SK-N-MC (cell line): Measurements from ENCODE around the gene HAGH.
"Not testable (repeated sequence)": the region's sequence is repeated elsewhere in the genome, so short reads cannot be mapped to it uniquely, and the experiment has no call there.

Source experiments
- DNase-seq: peaks from one replicate; pipeline ENCODE4 v3.0.0-alpha.2; 2011; ENCODE audit warnings: low read depth, low spot score
- H3K27ac ChIP-seq: fragments of 200-600 bp; sonication (generic); 2 replicates; pipeline ENCODE4 v1.5.1; 2016; ENCODE audit warnings: mixed run types
- H3K36me3 ChIP-seq: fragments of 200-600 bp; sonication (generic); 2 replicates; pipeline ENCODE4 v1.6.1; 2017; ENCODE audit warnings: antibody characterized with exemption, low read length, mixed read lengths; ENCODE audit not compliant: insufficient read depth
- H3K4me3 ChIP-seq: fragments of 200-600 bp; sonication (generic); 2 replicates; pipeline ENCODE4 v1.5.1; 2016
- H3K9ac ChIP-seq: fragments of 200-600 bp; sonication (generic); 2 replicates; pipeline ENCODE4 v1.8.0; 2017; ENCODE audit warnings: mixed run types, mixed read lengths; ENCODE audit not compliant: insufficient read length
- H3K9me3 ChIP-seq: fragments of 200-600 bp; sonication (generic); 2 replicates; pipeline ENCODE4 v1.6.1; 2017; ENCODE audit warnings: low read depth, mild to moderate bottlenecking, antibody characterized with exemption, low read length, moderate library complexity, mixed read lengths
- EZH2 ChIP-seq: fragments of 200-600 bp; sonication (generic); IDR thresholded peaks from one replicate; pipeline ENCODE4 v1.6.1; 2017; ENCODE audit warnings: antibody characterized with exemption
- FOXP2 ChIP-seq: optimal IDR thresholded peaks from 2 replicates; pipeline ENCODE3; 2011; ENCODE audit warnings: mild to moderate bottlenecking, moderate library complexity; ENCODE audit not compliant: insufficient read depth; ENCODE audit errors: extremely low read length, control extremely low read depth
- POLR2AphosphoS5 ChIP-seq: IDR thresholded peaks from 2 replicates; pipeline ENCODE4 v1.6.1; 2012; ENCODE audit warnings: mild to moderate bottlenecking, low read depth, low read length, borderline replicate concordance

Gene HAGH

DNA sequence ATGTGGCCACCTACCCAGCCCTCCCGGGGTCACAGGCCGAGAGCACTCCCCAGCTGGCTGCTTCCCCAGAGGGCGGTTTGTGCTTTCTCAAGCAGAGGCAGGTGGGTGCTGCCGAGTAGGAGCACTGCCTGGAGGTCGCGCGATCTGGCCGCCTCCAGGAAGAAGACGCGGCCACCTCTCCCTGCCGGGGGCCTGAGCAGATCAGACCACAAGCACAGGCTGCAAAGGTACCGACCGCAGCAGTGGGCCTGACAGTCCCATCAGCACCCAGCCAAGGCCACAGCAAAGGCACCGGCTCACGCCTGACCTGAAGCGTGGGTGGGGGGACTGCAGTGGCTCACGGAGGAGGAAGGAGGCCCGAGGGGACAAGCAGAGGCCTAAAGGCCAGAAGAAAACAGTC lies 17.9 kb downstream of the HAGH start:
- Histone ChIP-seq H3K36me3 (no peaks in the 10 kb centered on the region), H3K9me3 (no peaks in the 10 kb centered on the region), H3K4me3 (no peak overlapping the region), H3K9ac (no peak overlapping the region), H3K27ac (no peak overlapping the region)
- no peak for DNase-seq
- no peak for TF ChIP-seq POLR2AphosphoS5
- TF ChIP-seq FOXP2 = no peak
- TF ChIP-seq EZH2 = no peak

DNA sequence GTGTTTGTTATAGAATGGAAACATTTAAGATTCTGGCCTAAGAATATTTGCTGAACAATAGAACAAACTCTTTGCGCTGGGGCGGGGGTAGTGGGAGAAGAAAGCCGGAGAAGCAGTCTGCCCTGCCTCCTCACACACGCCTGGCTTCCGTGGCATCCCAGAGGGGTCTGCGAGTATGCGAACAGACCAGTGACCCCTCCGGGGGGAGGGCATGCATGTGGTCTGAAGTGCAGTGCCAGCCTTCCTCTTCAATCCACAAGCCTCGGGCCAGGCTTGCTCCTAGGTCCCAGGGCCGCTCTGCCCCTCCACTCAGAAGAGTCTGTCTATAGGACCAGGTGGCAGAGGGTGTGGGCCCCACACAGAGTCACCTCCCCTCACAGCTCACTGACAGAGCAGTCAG lies 19.0 kb downstream of the HAGH start:
- Histone ChIP-seq H3K9ac (no peak overlapping the region), H3K36me3 (no peaks in the 10 kb centered on the region), H3K4me3 (no peak overlapping the region), H3K9me3 (no peaks in the 10 kb centered on the region), H3K27ac (no peak overlapping the region)
- TF ChIP-seq FOXP2 (no peak), POLR2AphosphoS5 (no peak), EZH2 (no peak)
- no peak for DNase-seq

DNA sequence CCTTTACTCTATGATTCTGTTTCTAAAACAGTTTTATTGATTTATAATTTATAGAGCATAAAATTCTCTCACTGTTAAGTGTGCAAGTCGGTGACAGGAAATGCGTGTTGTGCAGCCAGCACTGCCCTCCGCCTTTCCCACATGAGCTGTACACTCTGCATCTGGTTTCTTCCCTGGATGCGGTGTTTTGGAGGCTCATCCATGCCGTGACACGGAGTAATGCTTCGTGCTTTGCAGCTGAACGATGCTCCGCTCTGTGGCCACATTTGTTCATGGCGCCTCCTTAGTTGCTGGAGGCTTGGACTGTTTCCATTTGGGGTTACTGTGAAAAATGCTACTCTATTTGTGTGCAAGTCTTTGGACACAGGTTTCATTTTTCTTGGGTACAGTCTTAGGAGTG lies 25.9 kb downstream of the HAGH start:
- TF ChIP-seq EZH2 = no peak
- TF ChIP-seq FOXP2 = no peak
- TF ChIP-seq POLR2AphosphoS5 = no peak
- H3K4me3 ChIP-seq = no peak overlapping the region
- H3K36me3 ChIP-seq = no peaks in the 10 kb centered on the region
- H3K27ac ChIP-seq = no peak overlapping the region
- no peak for DNase-seq
- H3K9me3 ChIP-seq = no peaks in the 10 kb centered on the region
- no peak overlapping the region for H3K9ac ChIP-seq

DNA sequence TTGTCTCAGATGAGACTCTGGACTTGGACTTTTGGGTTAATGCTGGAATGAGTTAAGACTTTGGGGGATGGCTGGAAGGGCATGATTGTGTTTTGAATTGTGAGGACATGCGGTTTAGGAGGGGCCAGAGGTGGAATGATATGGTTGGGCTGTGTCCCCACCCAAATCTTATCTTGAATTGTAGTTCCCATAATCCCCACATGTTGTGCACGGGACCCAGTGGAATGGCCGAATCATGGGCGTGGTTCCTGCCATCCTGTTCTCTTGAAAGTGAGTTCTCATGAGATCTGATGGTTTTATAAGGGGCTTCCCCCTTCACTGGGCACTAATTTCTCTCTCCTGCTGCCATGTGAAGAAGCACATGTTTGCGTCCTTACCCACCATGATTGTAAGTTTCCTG lies 27.4 kb downstream of the HAGH start:
- not testable (repeated sequence) for H3K4me3 ChIP-seq, H3K36me3 ChIP-seq, DNase-seq, H3K9ac ChIP-seq, H3K27ac ChIP-seq, H3K9me3 ChIP-seq

DNA sequence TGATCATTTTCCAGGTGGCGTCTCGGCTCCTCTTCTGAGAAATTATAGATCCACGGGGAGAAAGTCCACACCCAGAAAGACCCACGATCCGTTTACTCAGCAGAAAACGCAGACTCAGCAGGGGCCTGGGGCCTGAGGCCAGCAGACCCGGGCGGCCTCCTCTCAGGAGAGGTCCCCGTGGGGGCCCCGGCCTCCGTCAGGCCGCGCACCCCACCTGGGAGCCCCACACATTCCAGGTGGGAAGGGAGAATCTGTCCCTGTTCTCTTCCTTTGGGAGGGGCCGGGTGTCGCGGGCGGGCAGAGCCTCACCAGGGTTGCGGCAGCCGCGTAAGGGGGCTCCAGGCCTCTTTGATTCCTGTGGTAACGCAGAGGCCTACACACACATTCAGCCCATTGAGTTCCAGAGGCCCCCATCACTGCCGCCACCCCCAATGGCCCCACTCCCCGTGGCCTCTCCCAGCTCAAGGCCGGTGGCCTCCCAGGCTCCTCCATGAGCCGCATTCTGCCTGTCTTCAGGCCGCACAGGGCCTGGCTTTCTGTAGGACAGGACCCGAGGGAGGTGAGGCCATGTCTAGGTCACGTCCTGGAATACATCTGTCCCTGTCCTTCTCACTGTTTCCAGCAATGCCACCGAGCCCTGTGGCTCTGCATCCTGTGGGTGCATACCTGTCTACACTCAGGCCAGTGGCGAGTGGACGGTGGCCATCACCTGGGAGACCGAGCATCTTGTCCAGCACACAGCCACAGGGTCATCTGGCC lies 31.5 kb downstream of the HAGH start:
- Histone ChIP-seq H3K36me3 (no peaks in the 10 kb centered on the region), H3K4me3 (no peak overlapping the region), H3K9ac (no peak overlapping the region), H3K9me3 (no peaks in the 10 kb centered on the region), H3K27ac (no peak overlapping the region)
- no peak for DNase-seq
- TF ChIP-seq POLR2AphosphoS5 = no peak
- no peak for TF ChIP-seq FOXP2
- TF ChIP-seq EZH2 = no peak

DNA sequence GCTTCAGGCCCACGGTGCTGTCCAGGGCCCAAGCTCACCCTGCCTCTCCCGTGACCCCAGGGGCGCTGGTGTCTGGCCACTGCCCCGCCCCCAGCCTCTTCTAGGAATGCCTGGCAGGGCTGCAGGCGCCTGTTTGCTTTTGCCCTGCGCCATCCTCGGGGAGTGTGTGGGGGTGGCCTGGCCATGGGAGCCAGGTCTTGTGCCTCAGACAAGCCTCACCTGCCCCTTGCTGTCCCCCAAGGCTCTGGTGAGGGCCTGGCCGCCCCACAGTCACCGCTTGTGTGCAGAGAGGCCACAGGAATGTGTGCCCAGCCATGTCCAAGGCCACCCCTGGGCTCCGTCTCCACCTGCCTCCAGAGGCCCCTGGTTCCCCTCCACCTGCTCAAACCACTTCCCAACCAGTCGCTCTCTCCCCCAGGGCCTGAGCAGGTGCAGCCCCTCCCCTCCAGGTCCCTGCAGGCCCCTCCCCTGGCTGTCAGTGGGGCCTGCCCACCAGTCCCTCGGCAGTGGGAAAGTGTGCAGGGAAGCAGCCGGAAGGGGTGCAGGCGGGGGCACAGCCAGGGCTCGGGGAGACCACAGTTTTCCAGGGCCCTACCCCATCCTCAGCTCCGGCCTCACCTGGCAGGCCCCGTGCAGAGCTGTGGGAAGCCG lies 32.3 kb downstream of the HAGH start:
- no peak for DNase-seq
- Histone ChIP-seq H3K9ac (no peak overlapping the region), H3K36me3 (no peaks in the 10 kb centered on the region), H3K4me3 (no peak overlapping the region), H3K9me3 (no peaks in the 10 kb centered on the region), H3K27ac (no peak overlapping the region)
- no peak for TF ChIP-seq POLR2AphosphoS5
- TF ChIP-seq EZH2 = no peak
- no peak for TF ChIP-seq FOXP2

DNA sequence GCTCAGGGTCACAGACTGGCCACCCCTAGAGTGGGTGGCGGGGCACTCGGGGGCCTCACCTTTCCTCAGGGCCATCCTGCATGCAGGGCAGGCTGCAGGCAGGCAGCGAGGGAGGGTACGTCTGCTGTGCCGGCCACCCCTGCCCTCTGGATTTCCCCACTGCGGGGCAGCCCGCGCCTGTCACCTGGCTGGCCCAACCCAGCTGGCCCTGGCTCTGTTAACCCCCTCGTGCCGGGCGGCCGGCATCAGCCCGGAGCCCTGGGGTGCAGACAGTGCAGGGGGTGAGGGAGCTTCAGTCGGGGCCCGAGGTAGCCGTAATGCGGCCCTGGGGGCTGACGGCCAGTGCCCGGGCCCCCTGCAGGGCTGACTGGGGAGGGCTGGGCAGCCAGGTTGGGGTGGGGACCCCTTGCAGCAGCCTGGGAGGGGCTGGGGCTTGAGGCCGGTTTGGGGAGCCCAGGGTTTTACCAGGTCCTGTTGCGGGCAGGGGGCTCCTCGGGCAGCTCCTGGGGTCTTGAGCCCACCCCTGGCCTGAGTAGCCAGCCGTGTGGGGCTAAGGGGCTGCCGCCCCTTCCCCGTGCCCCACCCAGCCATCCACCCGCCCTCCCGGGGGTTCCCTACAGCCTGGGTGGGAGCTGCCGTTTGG lies 32.9 kb downstream of the HAGH start, which contains the start of gene IGFALS:
TSS of gene IGFALS (minus strand) at position 128 of the 643 bp plus-strand sequence. CDS start at position 75, 53 bp downstream.
- no peak within 1 kb of the TSS for H3K9ac ChIP-seq
- H3K36me3 ChIP-seq = no peaks in the 10 kb centered on the region
- no peak within 1 kb of the TSS for H3K27ac ChIP-seq
- no peaks in the 10 kb centered on the region for H3K9me3 ChIP-seq
- H3K4me3 ChIP-seq = no peak within 1 kb of the TSS
- DNase-seq = no peak
- no peak for TF ChIP-seq POLR2AphosphoS5
- TF ChIP-seq FOXP2 = no peak
- no peak for TF ChIP-seq EZH2

DNA sequence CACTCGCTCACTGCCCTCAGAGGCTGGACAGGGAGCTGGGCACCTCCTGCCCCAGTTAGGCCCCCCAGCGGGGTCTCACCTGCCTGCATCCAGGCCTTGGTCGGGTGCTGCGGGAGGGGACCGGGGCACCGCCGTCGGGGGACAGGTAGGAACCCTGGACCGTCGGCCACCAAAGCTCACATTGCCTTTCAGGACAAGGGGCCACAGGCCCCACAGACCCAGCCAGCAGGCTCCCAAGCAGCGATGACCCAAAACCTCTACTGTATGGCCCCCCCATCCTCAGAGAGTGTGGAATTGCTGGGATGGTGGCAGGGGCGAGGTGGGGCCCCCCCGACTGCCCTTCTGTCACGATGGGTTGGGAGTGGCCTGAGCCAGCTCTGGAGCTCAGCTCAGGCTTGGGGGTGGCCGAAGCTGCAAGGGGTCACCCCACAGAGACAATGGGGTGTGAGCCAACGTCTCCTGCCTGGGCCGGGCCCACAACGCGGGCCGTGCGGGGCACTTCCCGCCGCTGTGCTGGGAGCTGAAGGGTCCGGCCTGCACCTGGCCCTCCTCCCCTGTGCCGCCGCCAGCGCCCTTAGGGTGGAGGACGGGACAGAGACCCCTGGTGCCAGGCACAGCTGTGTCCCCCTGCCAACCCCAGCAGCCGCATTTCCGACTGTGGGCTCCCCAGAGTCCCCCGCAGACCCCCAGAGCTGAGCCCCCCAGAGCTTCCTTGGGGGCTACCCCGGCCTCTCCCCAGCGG lies 33.6 kb downstream of the HAGH start:
- Histone ChIP-seq H3K9me3 (no peaks in the 10 kb centered on the region), H3K4me3 (no peak overlapping the region), H3K36me3 (no peaks in the 10 kb centered on the region; the same call in 1 of the 2 replicates), H3K27ac (no peak overlapping the region), H3K9ac (no peak overlapping the region)
- DNase-seq = no peak
- TF ChIP-seq FOXP2 (no peak), POLR2AphosphoS5 (no peak), EZH2 (no peak)
